Ovary (tissue), 3 donors: Measurements from ENCODE around the gene SPEF2.

Experiments
- CTCF ChIP-seq, 3 donors: fragments of 450-650 bp in 2 of 3; fragments of 200-600 bp in 1 of 3; IDR thresholded peaks; one replicate each; pipeline versions ENCODE4 v1.5.1 to v1.8.0; 2016 to 2022; ENCODE audit warnings: antibody characterized with exemption in 3 of 3, mild to moderate bottlenecking in 1 of 3
- EP300 ChIP-seq: sonication (generic); formaldehyde crosslinking; IDR thresholded peaks from one replicate; pipeline ENCODE4 v1.6.1; 2017; ENCODE audit warnings: antibody characterized with exemption
- POLR2A ChIP-seq: fragments of 450-650 bp; IDR thresholded peaks from one replicate; pipeline ENCODE4 v1.6.1; 2017; ENCODE audit warnings: antibody characterized with exemption, mild to moderate bottlenecking, moderate library complexity
- donor health status: DM: no; HTN: no; CAD: no.

- TF ChIP-seq POLR2A, result no peak
- TF ChIP-seq CTCF (IDR thresholded peaks at IDR 0.05), result no peak
- TF ChIP-seq EP300, result no peak
These were observed 1.1 kb downstream of the SPEF2 start for GRCh38 chr5:35618781-35619180.
